TTC549 (cell line): ENCODE data around the gene GNPDA2.
"Not testable (repeated sequence)": the region's sequence is repeated elsewhere in the genome, so short reads cannot be mapped to it uniquely, and the experiment has no call there.

Experiments
- FAIRE-seq: peaks from 2 replicates; lab custom pipeline; 2012; peaks lifted over from hg19 to GRCh38; lab: Jason Lieb, UNC

GNPDA2 gene

GRCh38 chr4:44726038-44726871, at the start of gene GNPDA2:
TSS of gene GNPDA2 (minus strand) at chr4:44726556. CDS start at chr4:44722207, 4,349 bp downstream.
- FAIRE-seq: no peak

- no peak for FAIRE-seq
Observed at GRCh38 chr4:44772340-44772739, 46.0 kb upstream of the GNPDA2 start.

GRCh38 chr4:44771789-44772188, 45.4 kb upstream of the GNPDA2 start:
- no peak for FAIRE-seq

GRCh38 chr4:44766453-44766852, 40.1 kb upstream of the GNPDA2 start:
- no peak for FAIRE-seq

- no peak for FAIRE-seq
Observed at GRCh38 chr4:44765116-44765515, 38.8 kb upstream of the GNPDA2 start.

GRCh38 chr4:44761306-44761705, 35.0 kb upstream of the GNPDA2 start:
- no peak for FAIRE-seq

- peak; percentile 83 for FAIRE-seq
Observed at GRCh38 chr4:44760142-44760898, 34.0 kb upstream of the GNPDA2 start.

- FAIRE-seq: no peak
Observed at GRCh38 chr4:44756559-44756958, 30.2 kb upstream of the GNPDA2 start.

GRCh38 chr4:44740201-44740600, 13.8 kb upstream of the GNPDA2 start:
- FAIRE-seq: no peak

- FAIRE-seq: no peak
Observed at GRCh38 chr4:44738615-44739014, 12.3 kb upstream of the GNPDA2 start.

- no peak for FAIRE-seq
Observed at GRCh38 chr4:44736900-44737299, 10.5 kb upstream of the GNPDA2 start.

- FAIRE-seq: not testable (repeated sequence)
Observed at GRCh38 chr4:44728694-44729093, 2.3 kb upstream of the GNPDA2 start.

- no peak for FAIRE-seq
Observed at GRCh38 chr4:44727471-44727870, 1.1 kb upstream of the GNPDA2 start.

GRCh38 chr4:44725726-44726037, 674 bp downstream of the GNPDA2 start:
- no peak for FAIRE-seq

- FAIRE-seq: no peak
Observed at GRCh38 chr4:44725166-44725565, 1.2 kb downstream of the GNPDA2 start.

GRCh38 chr4:44722001-44722400, 4.4 kb downstream of the GNPDA2 start:
- no peak for FAIRE-seq

- no peak for FAIRE-seq
Observed at GRCh38 chr4:44720371-44720770, 6.0 kb downstream of the GNPDA2 start.

- no peak for FAIRE-seq
Observed at GRCh38 chr4:44716597-44716996, 9.8 kb downstream of the GNPDA2 start.

GRCh38 chr4:44713125-44713524, 13.2 kb downstream of the GNPDA2 start:
- FAIRE-seq: no peak

- no peak for FAIRE-seq
Observed at GRCh38 chr4:44704673-44705072, 21.7 kb downstream of the GNPDA2 start.

GRCh38 chr4:44701037-44701436, 25.3 kb downstream of the GNPDA2 start:
- FAIRE-seq: no peak

GRCh38 chr4:44700427-44700826, 25.9 kb downstream of the GNPDA2 start:
- FAIRE-seq: no peak

GRCh38 chr4:44684648-44685047, 41.7 kb downstream of the GNPDA2 start:
- FAIRE-seq: no peak

GRCh38 chr4:44679060-44679459, 47.3 kb downstream of the GNPDA2 start:
- no peak for FAIRE-seq
